Cerebellar cortex (tissue), 1 donor: Measurements from ENCODE around the gene ANKFY1.
A peak's percentile ranks its signal among the peaks of the same experiment; 100 is the strongest.

ENCODE experiments used
- DNase-seq: peaks from one replicate; pipeline ENCODE4 v3.0.0-alpha.2; 2015; ENCODE audit warnings: low spot score

The ANKFY1 gene

GRCh38 chr17:4177806-4178205 lies 86.0 kb downstream of the ANKFY1 start:
- no peak for DNase-seq

GRCh38 chr17:4176808-4177472 lies 86.8 kb downstream of the ANKFY1 start:
- DNase-seq, result no peak

- no peak for DNase-seq
These were observed 87.6 kb downstream of the ANKFY1 start for GRCh38 chr17:4175921-4176807.

GRCh38 chr17:4174556-4174955 lies 89.2 kb downstream of the ANKFY1 start:
- no peak for DNase-seq

GRCh38 chr17:4173781-4174180 lies 90.0 kb downstream of the ANKFY1 start:
- DNase-seq, result peak; percentile 82

- no peak for DNase-seq
These were observed 91.4 kb downstream of the ANKFY1 start for GRCh38 chr17:4172356-4172755.

GRCh38 chr17:4170639-4171280 lies 93.0 kb downstream of the ANKFY1 start:
- DNase-seq, result no peak

- DNase-seq, result peak; percentile 68
These were observed 96.0 kb downstream of the ANKFY1 start for GRCh38 chr17:4167786-4168185.

- DNase-seq, result no peak
These were observed 97.4 kb downstream of the ANKFY1 start for GRCh38 chr17:4166419-4166818.

GRCh38 chr17:4165301-4166010 lies 98.3 kb downstream of the ANKFY1 start:
- no peak for DNase-seq

- DNase-seq, result no peak
These were observed 99.8 kb downstream of the ANKFY1 start for GRCh38 chr17:4163951-4164350.

- DNase-seq, result no peak
These were observed 100.9 kb downstream of the ANKFY1 start for GRCh38 chr17:4162775-4163466.

- DNase-seq, result no peak
These were observed 101.5 kb downstream of the ANKFY1 start for GRCh38 chr17:4162321-4162720.

- no peak for DNase-seq
These were observed 101.8 kb downstream of the ANKFY1 start for GRCh38 chr17:4161967-4162305.

- DNase-seq, result no peak
These were observed 102.4 kb downstream of the ANKFY1 start for GRCh38 chr17:4161192-4161966.

- no peak for DNase-seq
These were observed 103.4 kb downstream of the ANKFY1 start for GRCh38 chr17:4160294-4160859.

GRCh38 chr17:4159761-4160160 lies 104.0 kb downstream of the ANKFY1 start:
- no peak for DNase-seq

- no peak for DNase-seq
These were observed 106.0 kb downstream of the ANKFY1 start for GRCh38 chr17:4157618-4158333.

- DNase-seq, result no peak
These were observed 106.9 kb downstream of the ANKFY1 start for GRCh38 chr17:4156750-4157381.
